Keratinocyte (primary cell): ENCODE results near the gene GRM7. TPM values are rescaled to one million over a fixed set of nuclear protein-coding genes. Genes with fewer than 3 reads are reported as not detected.

Experiments used
- DNase-seq: peaks from one replicate; pipeline ENCODE4 v3.0.0-alpha.2; 2011; ENCODE audit warnings: low read depth, missing footprints, low spot score
- FAIRE-seq: peaks from 2 replicates; lab custom pipeline; 2011; peaks lifted over from hg19 to GRCh38; lab: Jason Lieb, UNC
- H2AFZ ChIP-seq: 2 replicates; pipeline ENCODE4 v1.6.0; 2012; ENCODE audit warnings: low read length, control low read depth, inconsistent platforms; ENCODE audit not compliant: control insufficient read depth
- H3K27ac ChIP-seq: 2 replicates; pipeline ENCODE4 v1.5.1; 2011; ENCODE audit warnings: low read length; ENCODE audit not compliant: control insufficient read depth, insufficient read depth
- H3K27me3 ChIP-seq: 3 replicates; pipeline ENCODE4 v1.6.0; 2011; ENCODE audit warnings: low read length; ENCODE audit not compliant: control insufficient read depth, insufficient read depth; ENCODE audit errors: extremely low read depth
- H3K36me3 ChIP-seq, 2 experiments: 2 replicates in 1 of 2; 3 replicates in 1 of 2; pipeline ENCODE4 v1.5.1; 2011; ENCODE audit warnings: low read length in 2 of 2, mild to moderate bottlenecking in 1 of 2; ENCODE audit not compliant: control insufficient read depth in 2 of 2, insufficient read depth in 2 of 2; ENCODE audit errors: extremely low read depth in 1 of 2
- H3K4me1 ChIP-seq: 3 replicates; pipeline ENCODE4 v1.5.1; 2011; ENCODE audit warnings: low read length; ENCODE audit not compliant: control insufficient read depth, insufficient read depth; ENCODE audit errors: extremely low read depth
- H3K4me2 ChIP-seq: 3 replicates; pipeline ENCODE4 v1.6.0; 2011; ENCODE audit warnings: low read depth, low read length; ENCODE audit not compliant: control insufficient read depth, insufficient read depth; ENCODE audit errors: extremely low read depth
- H3K4me3 ChIP-seq, 3 experiments: fragments of 200-600 bp in 1 of 3; sonication (generic) in 1 of 3; 2 replicates in 2 of 3; 3 replicates in 1 of 3; pipeline ENCODE4 v1.5.1; 2011 to 2016; ENCODE audit warnings: low read length in 3 of 3, mild to moderate bottlenecking in 3 of 3, control low read depth in 2 of 3, inconsistent platforms in 1 of 3, low read depth in 1 of 3, mixed read lengths in 1 of 3, mixed run types in 1 of 3, moderate library complexity in 1 of 3; ENCODE audit not compliant: control insufficient read depth in 2 of 3, insufficient read depth in 2 of 3; ENCODE audit errors: extremely low read depth in 1 of 3
- H3K79me2 ChIP-seq: 2 replicates; pipeline ENCODE4 v1.6.0; 2012; ENCODE audit warnings: low read length; ENCODE audit not compliant: control insufficient read depth, insufficient read depth
- H3K9ac ChIP-seq: 3 replicates; pipeline ENCODE4 v1.6.0; 2011; ENCODE audit warnings: low read length; ENCODE audit not compliant: control insufficient read depth, insufficient read depth; ENCODE audit errors: extremely low read depth
- H3K9me1 ChIP-seq: 3 replicates; pipeline ENCODE4 v1.6.0; 2011; ENCODE audit warnings: low read length; ENCODE audit not compliant: control insufficient read depth, insufficient read depth; ENCODE audit errors: extremely low read depth
- H3K9me3 ChIP-seq: 2 replicates; pipeline ENCODE4 v1.5.1; 2012; ENCODE audit warnings: low read depth, low read length; ENCODE audit not compliant: control insufficient read depth
- H4K20me1 ChIP-seq: 3 replicates; pipeline ENCODE4 v1.6.0; 2011; ENCODE audit warnings: low read length; ENCODE audit not compliant: control insufficient read depth, insufficient read depth; ENCODE audit errors: extremely low read depth
- CTCF ChIP-seq, 3 experiments: IDR thresholded peaks in 1 of 3; conservative IDR thresholded peaks in 1 of 3; optimal IDR thresholded peaks in 1 of 3; 2 replicates in 2 of 3; 3 replicates in 1 of 3; pipeline versions ENCODE3 to v1.5.1; 2011; ENCODE audit warnings: low read length in 3 of 3, mild to moderate bottlenecking in 3 of 3, moderate library complexity in 2 of 3, control low read depth in 1 of 3, inconsistent platforms in 1 of 3; ENCODE audit not compliant: insufficient read depth in 2 of 3; ENCODE audit errors: extremely low read depth in 1 of 3
- EZH2 ChIP-seq: IDR thresholded peaks from one replicate; pipeline ENCODE4 v1.6.1; 2012; ENCODE audit warnings: inconsistent platforms, mild to moderate bottlenecking, low read length, moderate library complexity
- dilution Hi-C: fragments of 300-500 bp; cut with MboI; formaldehyde crosslinking; loops from one replicate; pipeline ENCODE4 v1.7.0; 2020; ENCODE audit warnings: low sequenced_read_pairs; ENCODE audit not compliant: extremely low pct_ligation_motif_present
- polyA plus RNA-seq, 5 experiments: library from polyadenylated mRNA; depleted of rRNA in 3 of 5; stranded (reverse) in 3 of 5; stranded (forward) in 1 of 5; unstranded in 1 of 5; fragments of >200 nt; gene quantifications; 1 replicate in 1 of 5; 2 replicates in 3 of 5; 3 replicates in 1 of 5; pipeline versions ENCODE4 v1.2.1 to v1.2.3, GENCODE V29; 2011 to 2012; ENCODE audit warnings: missing spikeins in 2 of 5, low read depth in 1 of 5, low replicate concordance in 1 of 5

GRM7 gene
- polyA plus RNA-seq, 1 donor (not counting 4 experiments of a cell fraction or from before 2014, with no cell fraction given) = not detected

- H3K9me1 ChIP-seq = no peaks in the 10 kb centered on the region
- H2AFZ ChIP-seq = no peak overlapping the region
- no peaks in the 10 kb centered on the region for H3K36me3 ChIP-seq
- H3K9me3 ChIP-seq = no peaks in the 10 kb centered on the region
- DNase-seq (no peak), FAIRE-seq (no peak)
- no peak overlapping the region for H3K9ac ChIP-seq
- H3K27ac ChIP-seq = no peak overlapping the region
- no peaks in the 10 kb centered on the region for H3K79me2 ChIP-seq
- TF ChIP-seq EZH2 (no peak), CTCF (optimal IDR thresholded peaks at IDR 0.05 in 1 of 3, IDR thresholded peaks at IDR 0.05 in 1 of 3, conservative IDR thresholded peaks at IDR 0.05 in 1 of 3; ENCODE audit: extremely low read depth in 1 of 3, insufficient read depth in 2 of 3, low read length in 3 of 3) (no peak)
- no peaks in the 10 kb centered on the region for H3K4me1 ChIP-seq
- H3K27me3 ChIP-seq = no peaks in the 10 kb centered on the region
- no peak overlapping the region for H3K4me2 ChIP-seq
- no peak overlapping the region for H3K4me3 ChIP-seq
- no peaks in the 10 kb centered on the region for H4K20me1 ChIP-seq
- dilution Hi-C loops = no loop called here
These were observed 846.3 kb downstream of the GRM7 start for GRCh38 chr3:7707187-7707586.

- no peak for TF ChIP-seq CTCF (optimal IDR thresholded peaks at IDR 0.05 in 1 of 3, IDR thresholded peaks at IDR 0.05 in 1 of 3, conservative IDR thresholded peaks at IDR 0.05 in 1 of 3; ENCODE audit: extremely low read depth in 1 of 3, insufficient read depth in 2 of 3, low read length in 3 of 3)
- FAIRE-seq = no peak
- Histone ChIP-seq H3K36me3 (no peaks in the 10 kb centered on the region), H3K27ac (no peak overlapping the region), H2AFZ (no peak overlapping the region), H3K9me3 (no peaks in the 10 kb centered on the region), H3K4me2 (no peak overlapping the region), H4K20me1 (no peaks in the 10 kb centered on the region), H3K9me1 (no peaks in the 10 kb centered on the region), H3K4me3 (no peak overlapping the region), H3K27me3 (no peaks in the 10 kb centered on the region), H3K9ac (no peak overlapping the region), H3K79me2 (no peaks in the 10 kb centered on the region), H3K4me1 (no peaks in the 10 kb centered on the region)
- no peak for DNase-seq
- dilution Hi-C loops = no loop called here
These were observed 848.6 kb downstream of the GRM7 start for GRCh38 chr3:7709376-7710082.
